GM12892 (cell line): ENCODE data around the gene RAP1GAP.

Experiments used
- POLR2A ChIP-seq: IDR thresholded peaks from 2 replicates; pipeline ENCODE4 v1.6.1; 2011; ENCODE audit warnings: low read depth, low read length, control low read depth
- POLR2AphosphoS5 ChIP-seq: IDR thresholded peaks from 2 replicates; pipeline ENCODE4 v1.6.1; 2011; ENCODE audit warnings: low read depth, low read length, control low read depth
- TAF1 ChIP-seq: IDR thresholded peaks from 2 replicates; pipeline ENCODE4 v1.6.1; 2011; ENCODE audit warnings: low read depth, mild to moderate bottlenecking, control low read depth, low read length, borderline replicate concordance

- TF ChIP-seq POLR2AphosphoS5, result no peak
- no peak for TF ChIP-seq TAF1
- no peak for TF ChIP-seq POLR2A
Measured at GRCh38 chr1:21648352-21648730, 20.8 kb downstream of the RAP1GAP start.
